Uterus (tissue), 4 donors: ENCODE results near the gene EHMT1. TPM values are rescaled to one million over a fixed set of nuclear protein-coding genes. Genes with fewer than 3 reads are reported as not detected.

Experiments
- DNase-seq, 2 donors: peaks; one replicate each; pipeline ENCODE4 v3.0.0-alpha.2; 2019 to 2020
- H3K27ac ChIP-seq, 2 donors: fragments of 200-600 bp; sonication (generic); 1 replicate in 1 of 2; 2 replicates in 1 of 2; pipeline ENCODE4 v1.5.1; 2016 to 2018
- H3K27me3 ChIP-seq, 2 donors: fragments of 200-600 bp; sonication (generic); one replicate each; pipeline ENCODE4 v1.5.1; 2018 to 2019; ENCODE audit warnings: control low read depth in 1 of 2
- H3K36me3 ChIP-seq, 2 donors: fragments of 200-600 bp; sonication (generic); one replicate each; pipeline ENCODE4 v1.5.1; 2019; ENCODE audit warnings: control low read depth in 1 of 2
- H3K4me1 ChIP-seq, 2 donors: fragments of 200-600 bp; sonication (generic); one replicate each; pipeline ENCODE4 v1.5.1; 2018 to 2019; ENCODE audit warnings: control low read depth in 1 of 2
- H3K4me3 ChIP-seq, 2 donors: fragments of 200-600 bp; sonication (generic); 1 replicate in 1 of 2; 2 replicates in 1 of 2; pipeline ENCODE4 v1.5.1; 2018 to 2019; ENCODE audit warnings: mild to moderate bottlenecking in 1 of 2
- H3K9me3 ChIP-seq, 2 donors: fragments of 200-600 bp; sonication (generic); one replicate each; pipeline ENCODE4 v1.5.1; 2019; ENCODE audit warnings: control low read depth in 1 of 2
- POLR2A ChIP-seq, 2 donors: fragments of 450-650 bp; IDR thresholded peaks; one replicate each; pipeline ENCODE4 v1.6.1; 2016; ENCODE audit warnings: antibody characterized with exemption in 2 of 2, mild to moderate bottlenecking in 1 of 2, moderate library complexity in 1 of 2
- intact Hi-C: fragments of 100-400 bp; cut with DNase I; formaldehyde crosslinking; loops from one replicate; pipeline ENCODE4 v1.15.1; 2023; ENCODE audit warnings: low total_unique reads
- total RNA-seq, 4 donors: library from RNA; depleted of rRNA in 3 of 4; stranded (reverse); fragments of >200 nt in 3 of 4; gene quantifications; one replicate each; pipeline versions ENCODE4 v1.1.0 to v1.2.4, GENCODE V29; 2014 to 2023
- TF ChIP-seq, protein P1 (sequence below), 4 experiments: fragments of 200-600 bp in 2 of 4; fragments of 450-650 bp in 2 of 4; sonication (generic) in 2 of 4; IDR thresholded peaks; one replicate each; pipeline ENCODE4 v1.5.1; 2016 to 2019; ENCODE audit warnings: antibody characterized with exemption in 4 of 4, mild to moderate bottlenecking in 2 of 4, moderate library complexity in 1 of 4
- donor health status: DM: yes; HTN: yes; CAD: no.

Gene EHMT1
- total RNA-seq, 4 donors from 2014 or later = 32.6 to 109 (median 74.9) TPM

- no peak for DNase-seq
- no peaks in the 10 kb centered on the region for H3K27me3 ChIP-seq
- no peak overlapping the region for H3K27ac ChIP-seq
- intact Hi-C loops = no loop called here
- TF ChIP-seq POLR2A (IDR thresholded peaks at IDR 0.05) = no peak
- TF ChIP-seq, protein P1, sequence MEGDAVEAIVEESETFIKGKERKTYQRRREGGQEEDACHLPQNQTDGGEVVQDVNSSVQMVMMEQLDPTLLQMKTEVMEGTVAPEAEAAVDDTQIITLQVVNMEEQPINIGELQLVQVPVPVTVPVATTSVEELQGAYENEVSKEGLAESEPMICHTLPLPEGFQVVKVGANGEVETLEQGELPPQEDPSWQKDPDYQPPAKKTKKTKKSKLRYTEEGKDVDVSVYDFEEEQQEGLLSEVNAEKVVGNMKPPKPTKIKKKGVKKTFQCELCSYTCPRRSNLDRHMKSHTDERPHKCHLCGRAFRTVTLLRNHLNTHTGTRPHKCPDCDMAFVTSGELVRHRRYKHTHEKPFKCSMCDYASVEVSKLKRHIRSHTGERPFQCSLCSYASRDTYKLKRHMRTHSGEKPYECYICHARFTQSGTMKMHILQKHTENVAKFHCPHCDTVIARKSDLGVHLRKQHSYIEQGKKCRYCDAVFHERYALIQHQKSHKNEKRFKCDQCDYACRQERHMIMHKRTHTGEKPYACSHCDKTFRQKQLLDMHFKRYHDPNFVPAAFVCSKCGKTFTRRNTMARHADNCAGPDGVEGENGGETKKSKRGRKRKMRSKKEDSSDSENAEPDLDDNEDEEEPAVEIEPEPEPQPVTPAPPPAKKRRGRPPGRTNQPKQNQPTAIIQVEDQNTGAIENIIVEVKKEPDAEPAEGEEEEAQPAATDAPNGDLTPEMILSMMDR (IDR thresholded peaks at IDR 0.05) = no peak
- no peaks in the 10 kb centered on the region for H3K9me3 ChIP-seq
- no peak overlapping the region for H3K4me3 ChIP-seq
- H3K4me1 ChIP-seq = no peaks in the 10 kb centered on the region
- H3K36me3 ChIP-seq = no peaks in the 10 kb centered on the region
Measured at GRCh38 chr9:137788561-137789294, 169.9 kb downstream of the EHMT1 start.

DNA sequence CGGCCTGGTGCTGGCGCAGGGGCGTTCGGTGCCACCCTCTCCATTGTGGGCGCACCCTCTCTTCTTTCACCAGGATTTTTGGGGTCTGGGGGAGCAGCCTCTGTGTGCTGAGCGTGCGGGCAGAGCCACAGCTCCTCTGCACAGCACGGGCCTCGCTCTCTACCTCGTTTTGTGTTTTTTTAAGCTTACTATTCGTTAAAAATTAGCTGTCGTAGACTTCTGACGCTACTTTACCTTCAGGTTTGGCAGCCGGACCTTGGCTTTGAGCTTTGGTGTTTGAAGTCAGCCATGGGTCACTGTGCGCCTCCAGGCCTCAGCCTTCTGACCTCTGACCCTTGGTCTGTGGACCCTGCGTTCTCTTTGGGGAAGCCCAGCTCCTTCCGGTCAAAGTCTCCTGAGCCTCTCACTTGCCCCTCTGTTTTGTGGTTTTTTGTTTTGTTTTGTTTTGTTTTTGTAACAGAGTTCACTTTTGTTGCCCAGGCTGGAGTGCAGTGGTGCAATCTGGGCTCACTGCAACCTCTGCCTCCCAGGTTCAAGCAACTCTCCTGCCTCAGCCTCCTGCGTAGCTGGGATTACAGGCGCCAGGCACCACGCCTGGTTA lies 170.6 kb downstream of the EHMT1 start:
- Histone ChIP-seq H3K4me3 (no peak overlapping the region), H3K27me3 (no peaks in the 10 kb centered on the region), H3K4me1 (no peaks in the 10 kb centered on the region), H3K9me3 (no peaks in the 10 kb centered on the region), H3K27ac (no peak overlapping the region), H3K36me3 (no peaks in the 10 kb centered on the region)
- TF ChIP-seq POLR2A (IDR thresholded peaks at IDR 0.05) = no peak
- TF ChIP-seq, protein P1 (IDR thresholded peaks at IDR 0.05) = no peak
- intact Hi-C loops = no loop called here
- no peak for DNase-seq

DNA sequence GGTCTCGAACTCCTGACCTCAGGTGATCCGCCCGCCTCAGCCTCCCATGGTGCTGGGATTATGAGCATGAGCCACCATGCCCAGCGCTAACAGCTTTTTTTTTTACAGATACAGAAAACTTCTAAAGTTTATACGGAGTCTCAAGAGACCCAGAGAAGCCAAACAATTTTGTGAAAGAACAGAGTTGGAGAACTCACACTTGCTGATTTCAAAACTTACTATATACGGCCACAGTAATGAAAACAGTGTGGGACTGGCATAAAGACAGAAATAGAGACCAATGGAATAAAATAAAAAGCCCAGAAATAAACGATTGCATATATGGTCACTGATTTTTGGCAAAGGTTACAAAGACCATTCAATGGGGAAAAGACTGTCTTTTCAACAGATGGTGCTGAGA lies 173.1 kb downstream of the EHMT1 start:
- Histone ChIP-seq H3K4me1 (no peaks in the 10 kb centered on the region), H3K4me3 (no peak overlapping the region), H3K27me3 (no peaks in the 10 kb centered on the region), H3K9me3 (no peaks in the 10 kb centered on the region), H3K36me3 (no peaks in the 10 kb centered on the region), H3K27ac (no peak overlapping the region)
- no peak for DNase-seq
- TF ChIP-seq POLR2A (IDR thresholded peaks at IDR 0.05) = no peak
- TF ChIP-seq, protein P1 (IDR thresholded peaks at IDR 0.05) = no peak
- intact Hi-C loops = no loop called here

DNA sequence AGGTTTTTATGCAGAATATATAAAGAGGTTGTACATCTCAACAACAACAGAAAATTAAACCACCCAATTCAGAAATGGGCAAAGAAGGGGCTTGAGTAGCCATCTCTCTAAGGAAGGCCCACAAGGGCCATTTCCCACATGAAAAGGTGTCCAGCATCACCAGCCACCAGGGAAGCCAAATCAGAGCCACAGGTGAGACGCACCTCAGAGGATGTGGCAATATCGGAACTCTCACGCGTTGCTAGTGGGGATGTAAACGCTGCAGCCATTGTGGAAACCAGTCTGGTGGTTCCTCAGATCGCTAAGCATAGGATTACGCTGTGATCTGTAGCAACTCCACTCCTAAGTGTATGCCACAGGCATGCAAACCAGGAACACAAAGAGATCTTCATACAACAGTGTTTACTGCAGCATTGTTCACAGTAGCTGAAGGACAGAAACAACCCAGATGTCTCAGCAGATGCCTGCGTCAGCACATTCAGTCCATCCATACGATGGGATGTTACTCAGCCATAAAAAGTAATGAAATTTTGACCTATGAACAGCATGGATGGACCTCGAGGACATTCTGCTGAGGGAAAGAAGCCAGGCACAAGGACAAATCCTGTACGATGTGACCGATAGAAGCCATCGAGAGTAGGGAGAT lies 174.5 kb downstream of the EHMT1 start:
- no peak overlapping the region for H3K4me3 ChIP-seq
- H3K27me3 ChIP-seq = no peaks in the 10 kb centered on the region
- H3K36me3 ChIP-seq = no peaks in the 10 kb centered on the region
- H3K27ac ChIP-seq = no peak overlapping the region
- intact Hi-C loops = no loop called here
- H3K9me3 ChIP-seq = no peaks in the 10 kb centered on the region
- no peak for DNase-seq
- no peaks in the 10 kb centered on the region for H3K4me1 ChIP-seq
- no peak for TF ChIP-seq POLR2A (IDR thresholded peaks at IDR 0.05)
- TF ChIP-seq, protein P1 (IDR thresholded peaks at IDR 0.05) = no peak

DNA sequence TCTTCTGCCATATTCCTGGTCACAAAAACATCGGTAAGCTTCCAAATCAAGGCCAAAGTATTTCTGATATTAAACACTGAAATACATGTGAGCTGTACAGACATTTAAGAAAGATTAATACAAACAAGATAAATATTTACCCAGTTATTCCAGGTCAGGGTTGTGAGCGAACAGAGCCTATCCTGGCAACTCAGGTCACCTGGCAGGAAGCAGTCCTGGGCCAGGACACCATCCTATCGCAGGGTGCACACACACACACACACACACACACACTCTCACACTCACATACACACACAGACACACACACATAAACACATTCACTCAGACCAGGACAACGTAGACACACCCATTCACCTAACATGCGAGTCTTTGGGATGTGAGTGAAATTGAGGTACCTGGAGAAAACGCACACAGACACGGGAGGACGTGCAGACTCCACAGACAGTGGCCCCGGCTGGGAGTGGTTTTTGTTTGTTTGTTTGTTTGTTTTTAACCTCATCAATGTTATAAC lies 176.4 kb downstream of the EHMT1 start:
- TF ChIP-seq POLR2A (IDR thresholded peaks at IDR 0.05) = no peak
- TF ChIP-seq, protein P1 (IDR thresholded peaks at IDR 0.05) = no peak
- Histone ChIP-seq H3K4me1 (no peaks in the 10 kb centered on the region), H3K9me3 (no peaks in the 10 kb centered on the region), H3K27ac (no peak overlapping the region), H3K27me3 (no peaks in the 10 kb centered on the region), H3K36me3 (no peaks in the 10 kb centered on the region), H3K4me3 (no peak overlapping the region)
- DNase-seq = no peak
- intact Hi-C loops = no loop called here
